KOPT-K1 (cell line): Measurements from ENCODE around the gene TASP1.
A peak's percentile ranks its signal among the peaks of the same experiment; 100 is the strongest.

ENCODE experiments used
- H3K27ac ChIP-seq: fragments of 200-600 bp; sonication (generic); 2 replicates; pipeline ENCODE4 v1.5.1; 2016; ENCODE audit warnings: antibody characterized with exemption, mild to moderate bottlenecking, low read depth, low read length; ENCODE audit not compliant: poor library complexity, severe bottlenecking
- H3K36me3 ChIP-seq: fragments of 200-600 bp; sonication (generic); 2 replicates; pipeline ENCODE4 v1.5.1; 2017; ENCODE audit warnings: antibody characterized with exemption, mild to moderate bottlenecking, low read length, moderate library complexity; ENCODE audit not compliant: insufficient read depth
- H3K9me3 ChIP-seq: fragments of 200-600 bp; sonication (generic); 2 replicates; pipeline ENCODE4 v1.5.1; 2017; ENCODE audit warnings: antibody characterized with exemption, low read length, mild to moderate bottlenecking; ENCODE audit not compliant: insufficient read depth, poor library complexity, severe bottlenecking

Gene TASP1

DNA sequence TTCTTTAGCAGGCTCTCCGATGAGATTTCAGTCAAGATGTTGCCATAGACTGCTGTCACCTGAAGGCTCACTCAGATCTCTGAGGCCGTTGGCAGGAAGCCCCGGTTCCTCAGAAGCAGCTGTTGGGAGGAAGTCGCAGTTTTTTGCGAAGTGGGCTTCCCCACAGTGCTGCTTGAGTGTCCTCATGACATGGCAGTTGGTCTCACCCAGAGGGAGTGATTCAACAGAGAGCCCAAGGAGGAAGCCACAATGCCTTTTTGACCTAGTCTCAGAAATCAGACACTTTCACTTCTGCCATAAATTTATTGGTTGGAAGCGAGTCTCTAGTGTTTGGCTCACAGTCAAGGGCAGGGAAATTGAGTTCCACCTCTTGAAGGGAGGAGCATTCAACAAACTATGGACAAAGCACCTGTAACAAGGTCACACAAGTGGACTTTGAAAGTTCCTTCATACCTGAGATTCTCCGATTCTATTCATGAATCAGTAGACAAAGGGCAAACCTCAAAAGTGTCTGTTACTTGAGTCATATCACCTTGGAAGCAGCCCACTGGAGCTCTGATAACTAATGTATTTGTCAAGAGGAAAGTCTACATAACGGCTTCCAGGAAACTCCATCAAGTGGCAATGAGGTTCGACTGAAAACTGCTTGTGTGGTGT, 208.3 kb downstream of the TASP1 start:
- H3K27ac ChIP-seq: peak overlapping the region; percentile 43
- peaks cover 13% of the 10 kb centered on the region for H3K9me3 ChIP-seq
- H3K36me3 ChIP-seq: peaks cover 52% of the 10 kb centered on the region

GRCh38 chr20:13428684-13429083, 210.0 kb downstream of the TASP1 start:
- H3K9me3 ChIP-seq: peaks cover 13% of the 10 kb centered on the region
- H3K36me3 ChIP-seq: peaks cover 36% of the 10 kb centered on the region
- no peak overlapping the region for H3K27ac ChIP-seq

GRCh38 chr20:13426870-13427269, 211.9 kb downstream of the TASP1 start:
- Histone ChIP-seq H3K36me3 (peaks cover 27% of the 10 kb centered on the region; the same call in 1 of the 2 replicates), H3K9me3 (peaks cover 13% of the 10 kb centered on the region), H3K27ac (no peak overlapping the region)

DNA sequence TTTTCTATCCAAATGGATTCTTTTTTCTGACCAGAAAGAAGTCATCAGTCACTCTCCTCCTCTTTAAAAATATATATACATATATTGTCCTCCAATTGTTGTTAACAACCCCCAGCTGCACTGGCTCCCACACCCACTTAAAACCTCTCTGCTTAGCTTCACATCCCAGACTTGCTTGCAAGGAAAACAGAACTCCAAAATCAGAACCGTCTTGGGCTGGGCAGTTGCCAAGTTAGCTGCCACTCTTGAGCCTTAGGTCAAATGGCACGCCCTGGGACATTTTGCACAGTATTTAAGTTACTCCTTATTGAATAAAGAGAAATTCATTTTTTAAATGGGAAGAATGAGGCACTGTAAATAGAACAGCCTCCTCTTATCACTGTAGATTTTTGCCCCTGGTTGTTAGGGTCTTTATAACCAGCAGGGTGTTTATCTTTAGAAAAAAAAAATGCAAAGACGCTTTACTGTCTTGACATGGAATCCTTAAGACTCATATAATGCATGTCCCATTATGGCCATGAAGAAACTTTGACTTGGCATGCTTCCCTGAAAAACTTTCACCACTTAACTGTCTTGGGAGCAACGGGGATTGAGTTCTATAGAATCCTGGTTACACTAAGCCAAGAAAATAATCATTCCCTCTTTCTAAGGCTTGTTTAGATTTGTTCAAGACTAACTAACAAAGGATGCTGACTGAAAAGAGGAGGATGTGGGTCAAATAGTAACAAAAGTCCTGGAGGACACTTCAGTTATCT, 213.2 kb downstream of the TASP1 start:
- Histone ChIP-seq H3K36me3 (peaks cover 19% of the 10 kb centered on the region; the same call in 1 of the 2 replicates), H3K27ac (no peak overlapping the region), H3K9me3 (peaks cover 10% of the 10 kb centered on the region)

DNA sequence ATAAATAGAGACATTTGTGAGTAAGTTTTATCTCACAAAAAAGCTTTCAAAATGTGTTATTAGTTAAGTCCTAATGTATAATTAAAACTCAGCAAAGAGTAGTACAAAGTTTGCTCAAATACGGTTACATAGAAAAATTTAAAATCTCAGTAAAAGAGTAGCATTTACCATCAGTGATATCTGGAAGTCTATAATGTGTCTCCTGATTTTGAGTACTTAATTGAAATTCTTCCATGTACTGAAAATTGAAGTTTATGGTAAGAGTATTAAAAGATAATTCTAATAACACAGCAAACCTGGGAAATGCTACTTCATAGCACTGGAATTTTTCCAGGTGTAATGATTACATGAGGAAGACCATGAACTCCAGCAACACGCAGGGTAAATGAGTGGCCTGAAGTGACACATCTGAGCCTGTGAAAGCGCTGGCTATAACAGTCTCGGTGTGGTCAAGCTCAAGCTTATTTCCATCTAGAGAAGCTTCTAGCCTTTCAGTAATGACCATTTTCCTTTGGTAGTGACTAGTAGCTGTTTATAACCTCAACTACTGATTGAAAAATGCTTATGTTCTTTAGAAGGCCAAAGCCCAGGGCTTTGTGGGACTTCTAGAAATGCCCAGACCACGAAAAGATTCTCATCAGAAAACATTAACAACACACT, 214.4 kb downstream of the TASP1 start:
- H3K9me3 ChIP-seq: no peaks in the 10 kb centered on the region
- H3K27ac ChIP-seq: no peak overlapping the region
- H3K36me3 ChIP-seq: peaks cover 7% of the 10 kb centered on the region; the same call in 1 of the 2 replicates

GRCh38 chr20:13423472-13424173, 215.1 kb downstream of the TASP1 start:
- Histone ChIP-seq H3K9me3 (no peaks in the 10 kb centered on the region), H3K36me3 (0 out of 2 replicates have a peak, but pooled peaks cover under 1% of the 10 kb centered on the region), H3K27ac (no peak overlapping the region)

DNA sequence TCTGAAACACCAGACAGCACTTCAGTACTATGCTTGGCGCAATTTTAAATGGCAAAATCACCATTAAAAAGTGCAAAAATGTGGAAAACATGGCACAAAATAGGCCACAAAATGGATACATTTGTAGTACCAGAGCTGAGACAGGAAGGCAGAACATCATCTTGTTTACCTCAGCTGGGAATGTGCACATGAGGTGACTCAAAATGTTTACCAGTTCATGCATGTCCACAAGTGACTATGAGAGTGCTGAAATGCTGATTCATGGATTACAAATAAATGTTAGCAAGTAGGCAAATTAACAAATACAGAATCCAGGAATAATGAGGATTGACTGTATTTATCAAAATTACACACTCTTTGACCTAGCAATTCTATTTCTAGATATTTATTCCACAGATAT, 216.1 kb downstream of the TASP1 start:
- H3K27ac ChIP-seq: no peak overlapping the region
- no peaks in the 10 kb centered on the region for H3K9me3 ChIP-seq
- H3K36me3 ChIP-seq: 0 out of 2 replicates have a peak, but pooled peaks cover 2% of the 10 kb centered on the region

GRCh38 chr20:13420625-13421024, 218.1 kb downstream of the TASP1 start:
- H3K9me3 ChIP-seq: no peaks in the 10 kb centered on the region
- no peak overlapping the region for H3K27ac ChIP-seq
- H3K36me3 ChIP-seq: peaks cover 19% of the 10 kb centered on the region

DNA sequence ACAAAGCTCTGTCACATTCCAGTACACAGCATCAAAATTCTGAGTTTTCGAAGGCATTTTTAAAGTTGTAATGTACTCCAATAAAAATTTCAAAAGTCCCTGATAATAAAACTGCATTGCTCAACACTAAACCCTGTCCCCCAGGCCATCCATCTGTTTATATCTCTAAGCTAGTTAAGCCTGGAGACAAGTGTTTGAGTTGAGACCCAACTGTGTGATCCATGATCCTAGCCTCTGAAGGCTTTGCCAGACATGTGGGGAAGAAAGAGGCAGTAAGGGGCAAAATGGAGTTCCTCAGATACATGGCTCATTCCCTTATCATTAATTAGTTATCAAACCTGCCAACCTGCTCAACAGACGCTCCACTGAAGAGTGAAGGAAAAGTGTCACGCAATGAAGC, 219.3 kb downstream of the TASP1 start:
- H3K27ac ChIP-seq: no peak overlapping the region
- H3K9me3 ChIP-seq: no peaks in the 10 kb centered on the region
- H3K36me3 ChIP-seq: peaks cover 22% of the 10 kb centered on the region

DNA sequence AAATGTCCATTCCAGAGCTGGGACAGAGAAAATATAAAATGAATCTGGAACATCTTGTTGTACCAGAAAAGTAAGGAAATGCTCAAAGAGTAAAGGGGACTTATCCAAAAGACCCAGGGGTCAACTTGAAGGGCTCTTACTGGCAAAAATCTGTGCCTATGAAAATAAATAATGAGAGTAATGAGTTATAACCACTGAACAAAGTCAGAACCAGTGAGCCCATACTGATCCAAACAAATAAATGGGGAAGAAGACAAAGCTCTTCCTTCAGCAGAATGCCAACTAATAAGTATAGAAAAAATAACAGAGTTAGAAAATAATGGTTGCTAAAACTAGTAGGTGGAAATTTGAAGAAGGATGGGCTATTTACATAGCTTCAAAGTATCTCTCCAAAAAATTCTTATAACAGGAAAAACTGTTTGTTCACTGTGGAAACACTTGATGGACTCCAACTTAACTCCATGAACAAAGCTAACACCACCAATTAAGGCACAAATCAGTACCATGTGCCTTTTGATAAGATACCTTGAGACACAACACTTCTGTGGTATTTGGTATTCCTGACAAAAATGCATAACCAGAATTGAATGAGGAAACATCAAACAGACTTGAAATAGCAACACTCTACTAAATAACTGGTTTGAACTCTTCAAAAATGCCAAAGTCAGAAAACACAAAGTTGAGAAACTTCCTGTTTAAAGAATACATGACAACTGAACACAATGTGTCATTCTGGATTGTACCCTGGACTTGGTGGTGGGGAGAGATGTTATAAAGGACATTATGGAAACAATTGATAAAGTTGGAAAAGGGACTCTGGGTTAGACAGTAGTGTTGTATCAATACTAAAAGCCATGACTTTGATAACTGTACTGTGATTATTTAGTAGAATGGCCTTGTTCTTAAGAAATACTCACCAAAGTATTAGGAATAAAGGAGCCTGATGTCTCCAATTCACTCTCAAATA, 220.2 kb downstream of the TASP1 start:
- no peaks in the 10 kb centered on the region for H3K9me3 ChIP-seq

DNA sequence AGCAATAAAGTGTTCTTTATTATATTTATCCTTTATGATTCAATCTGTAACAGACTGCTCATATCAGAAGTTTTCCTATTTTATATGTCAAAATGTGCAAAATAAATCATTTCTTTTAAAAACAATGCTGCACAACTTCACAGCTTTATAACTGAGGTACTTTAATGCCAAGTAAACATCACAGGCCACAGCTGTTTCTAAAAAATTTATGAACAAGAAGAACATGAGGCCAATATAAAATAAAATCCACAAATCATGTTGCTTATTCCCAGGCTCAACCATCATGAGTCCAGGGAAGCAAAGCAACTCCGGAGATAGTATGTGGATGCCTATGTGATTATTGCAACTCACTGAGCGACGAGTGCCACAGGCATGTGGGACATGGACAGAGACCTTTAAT, 222.2 kb downstream of the TASP1 start:
- H3K27ac ChIP-seq: no peak overlapping the region
- peaks cover 22% of the 10 kb centered on the region for H3K36me3 ChIP-seq
- H3K9me3 ChIP-seq: no peaks in the 10 kb centered on the region

More for the DNA sequence above, 220.2 kb downstream of the TASP1 start:
- Histone ChIP-seq H3K36me3 (peaks cover 22% of the 10 kb centered on the region), H3K27ac (no peak overlapping the region)

DNA sequence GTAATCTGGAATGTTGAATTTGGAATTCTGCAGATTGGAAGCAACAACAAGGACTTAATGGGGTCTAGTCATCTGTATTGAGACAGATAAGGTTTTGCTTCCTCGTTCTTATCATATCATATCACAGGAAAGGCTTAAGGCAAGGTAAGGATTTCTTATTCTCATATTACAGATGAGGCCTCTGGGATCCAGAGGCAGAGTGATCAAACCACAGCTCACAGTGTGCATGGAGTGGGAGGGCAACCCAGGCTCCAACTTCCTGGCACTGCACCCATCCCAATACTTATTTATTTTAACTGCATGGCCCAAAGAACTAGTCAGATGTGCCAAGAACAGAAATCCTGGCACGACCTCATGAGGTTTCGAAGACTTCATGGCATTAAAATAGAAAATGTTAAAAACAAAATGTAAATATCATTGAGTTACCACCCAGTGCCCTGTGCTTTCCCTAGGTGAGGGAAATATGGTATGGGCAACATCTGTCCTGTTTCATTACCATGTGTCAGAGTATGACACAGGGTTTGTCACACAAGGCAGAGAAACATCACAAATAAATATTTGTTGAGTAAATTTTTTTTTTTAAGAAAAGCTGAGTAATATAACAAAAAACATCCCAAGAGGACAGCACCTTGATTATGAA, 225.8 kb downstream of the TASP1 start:
- Histone ChIP-seq H3K27ac (no peak overlapping the region), H3K36me3 (peaks cover 22% of the 10 kb centered on the region), H3K9me3 (no peaks in the 10 kb centered on the region)

- H3K36me3 ChIP-seq: no peaks in the 10 kb centered on the region; the same call in 1 of the 2 replicates
- no peaks in the 10 kb centered on the region for H3K9me3 ChIP-seq
- no peak overlapping the region for H3K27ac ChIP-seq
Measured at GRCh38 chr20:13404293-13404692, 234.4 kb downstream of the TASP1 start.
